HL-60/S4 (cell line): ENCODE results near the gene LSM3.
"Not testable (repeated sequence)": the region's sequence is repeated elsewhere in the genome, so short reads cannot be mapped to it uniquely, and the experiment has no call there.

ENCODE experiments used
- in situ Hi-C: fragments of 300-500 bp; cut with MboI; formaldehyde crosslinking; loops from 2 replicates; pipeline ENCODE4 v1.14.3; 2022; ENCODE audit warnings: low sequenced_read_pairs

The LSM3 gene

GRCh38 chr3:14214764-14215163 lies 36.1 kb downstream of the LSM3 start:
- in situ Hi-C loops = no loop called here

- in situ Hi-C loops = no loop called here
Observed at GRCh38 chr3:14216257-14217048, 37.8 kb downstream of the LSM3 start.

GRCh38 chr3:14218355-14218754 lies 39.7 kb downstream of the LSM3 start:
- in situ Hi-C loops = no loop called here

GRCh38 chr3:14220933-14221332 lies 42.3 kb downstream of the LSM3 start:
- in situ Hi-C loops = no loop called here

- in situ Hi-C loops = no loop called here
Observed at GRCh38 chr3:14221902-14222301, 43.3 kb downstream of the LSM3 start.

GRCh38 chr3:14222457-14222856 lies 43.8 kb downstream of the LSM3 start:
- in situ Hi-C loops = no loop called here

- in situ Hi-C loops = no loop called here
Observed at GRCh38 chr3:14222900-14223594, 44.4 kb downstream of the LSM3 start.

GRCh38 chr3:14223595-14223994 lies 45.0 kb downstream of the LSM3 start:
- in situ Hi-C loops = no loop called here

GRCh38 chr3:14224895-14225294 lies 46.3 kb downstream of the LSM3 start:
- in situ Hi-C loops = no loop called here

GRCh38 chr3:14225421-14225820 lies 46.8 kb downstream of the LSM3 start:
- in situ Hi-C loops = no loop called here

GRCh38 chr3:14226351-14226750 lies 47.7 kb downstream of the LSM3 start:
- in situ Hi-C loops = not testable (repeated sequence)

GRCh38 chr3:14227856-14228255 lies 49.2 kb downstream of the LSM3 start:
- in situ Hi-C loops = no loop called here

- in situ Hi-C loops = no loop called here
Observed at GRCh38 chr3:14228681-14229470, 50.3 kb downstream of the LSM3 start.

GRCh38 chr3:14229695-14230094 lies 51.1 kb downstream of the LSM3 start:
- in situ Hi-C loops = not testable (repeated sequence)

- in situ Hi-C loops = no loop called here
Observed at GRCh38 chr3:14230729-14231128, 52.1 kb downstream of the LSM3 start.

- in situ Hi-C loops = no loop called here
Observed at GRCh38 chr3:14231145-14231990, 52.8 kb downstream of the LSM3 start.

- in situ Hi-C loops = no loop called here
Observed at GRCh38 chr3:14231998-14232501, 53.4 kb downstream of the LSM3 start.

- in situ Hi-C loops = no loop called here
Observed at GRCh38 chr3:14234251-14235002, 55.8 kb downstream of the LSM3 start.

- in situ Hi-C loops = no loop called here
Observed at GRCh38 chr3:14235003-14235911, 56.6 kb downstream of the LSM3 start.
